GM19395 (cell line): ENCODE data around the gene SH3BP5.
"Not testable (repeated sequence)": the region's sequence is repeated elsewhere in the genome, so short reads cannot be mapped to it uniquely, and the experiment has no call there.

Source experiments
- ATAC-seq: cut with Tn5 transposase; IDR thresholded peaks from one replicate; pipeline ENCODE4 v1.9.1; 2021; ENCODE audit warnings: mild to moderate bottlenecking, moderate library complexity; ENCODE audit not compliant: unreplicated experiment

Gene SH3BP5, protein sequence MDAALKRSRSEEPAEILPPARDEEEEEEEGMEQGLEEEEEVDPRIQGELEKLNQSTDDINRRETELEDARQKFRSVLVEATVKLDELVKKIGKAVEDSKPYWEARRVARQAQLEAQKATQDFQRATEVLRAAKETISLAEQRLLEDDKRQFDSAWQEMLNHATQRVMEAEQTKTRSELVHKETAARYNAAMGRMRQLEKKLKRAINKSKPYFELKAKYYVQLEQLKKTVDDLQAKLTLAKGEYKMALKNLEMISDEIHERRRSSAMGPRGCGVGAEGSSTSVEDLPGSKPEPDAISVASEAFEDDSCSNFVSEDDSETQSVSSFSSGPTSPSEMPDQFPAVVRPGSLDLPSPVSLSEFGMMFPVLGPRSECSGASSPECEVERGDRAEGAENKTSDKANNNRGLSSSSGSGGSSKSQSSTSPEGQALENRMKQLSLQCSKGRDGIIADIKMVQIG

DNA sequence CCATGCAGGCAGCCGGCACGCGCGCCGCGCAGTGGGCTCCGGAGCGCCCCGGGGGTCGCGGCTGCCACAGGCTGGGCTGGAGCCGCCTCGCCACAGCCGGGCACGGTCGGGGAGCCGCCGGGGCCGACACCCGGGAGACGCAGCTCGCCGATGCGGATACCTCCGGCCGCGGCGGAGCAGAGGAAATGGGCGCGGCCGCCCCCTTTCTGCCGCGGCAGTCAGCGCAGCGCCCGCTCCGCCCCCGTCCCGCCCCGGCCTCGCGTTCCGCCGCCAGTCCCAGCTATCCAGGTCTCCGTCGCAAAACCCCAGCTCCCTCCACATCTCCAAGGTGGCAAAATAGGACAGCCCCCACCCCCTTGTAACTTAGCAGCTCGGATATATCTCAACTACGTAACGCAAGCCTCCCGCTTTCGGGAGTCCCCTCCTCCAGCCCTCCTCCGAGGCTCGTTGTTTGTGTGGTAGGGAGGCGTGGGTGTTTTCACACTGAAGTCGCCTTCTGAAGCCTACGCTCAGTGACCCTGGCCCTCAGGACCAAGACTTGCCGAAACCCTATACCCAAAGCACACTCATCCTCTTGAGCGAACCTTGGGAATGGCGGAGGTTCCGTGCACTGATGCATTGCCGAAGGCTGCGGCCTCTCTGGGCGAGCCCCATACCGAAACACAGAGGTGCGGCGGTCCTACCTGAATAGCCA lies at the start of gene SH3BP5:
Gene SH3BP5, minus strand, starts transcription at position 182 of the 694 bp plus-strand sequence. Its CDS starts 178 bp downstream, at position 4.
- ATAC-seq = peak; percentile 75

DNA sequence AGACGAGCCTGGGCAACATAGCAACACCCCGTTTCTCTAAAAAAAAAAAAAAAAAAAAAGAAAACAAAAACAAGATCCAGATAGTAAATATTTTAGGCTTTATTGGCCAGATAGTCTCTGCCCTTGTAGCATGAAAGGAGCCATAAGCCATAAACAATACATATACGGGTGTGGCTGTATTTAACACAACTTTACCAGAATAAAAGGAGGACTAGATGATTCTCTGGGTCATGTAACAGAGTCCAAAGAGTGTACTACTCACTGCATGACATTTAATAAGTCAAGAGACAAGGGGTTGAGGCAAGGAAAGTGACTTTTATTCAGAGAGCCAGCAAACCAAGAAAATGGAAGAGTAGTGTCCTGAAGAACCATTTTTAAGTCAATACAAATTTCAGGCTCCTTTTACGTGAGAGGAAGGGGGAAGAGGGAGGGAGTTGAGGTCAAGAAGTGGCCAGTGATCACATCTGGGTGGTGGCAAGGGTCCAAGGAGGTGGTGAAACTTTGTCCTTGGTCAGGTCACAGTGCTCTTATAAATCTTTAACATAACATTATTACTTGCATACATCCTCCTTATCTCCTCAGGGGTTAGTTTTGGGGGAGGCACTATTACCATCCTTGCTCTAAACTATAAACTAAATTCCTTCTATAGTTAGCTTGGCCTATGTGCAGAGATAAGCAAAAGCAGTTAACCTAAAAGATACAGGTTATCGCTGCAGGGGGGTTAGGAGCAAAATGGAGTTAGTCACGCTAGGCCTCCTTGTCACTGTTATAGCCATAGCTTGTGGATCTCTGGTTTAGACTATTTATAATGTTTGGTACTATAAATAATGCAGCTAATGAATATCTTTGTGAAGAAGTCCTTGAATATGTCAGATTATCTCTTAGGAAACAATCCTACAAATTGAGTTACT lies 48.8 kb upstream of the SH3BP5 start:
- no peak for ATAC-seq

DNA sequence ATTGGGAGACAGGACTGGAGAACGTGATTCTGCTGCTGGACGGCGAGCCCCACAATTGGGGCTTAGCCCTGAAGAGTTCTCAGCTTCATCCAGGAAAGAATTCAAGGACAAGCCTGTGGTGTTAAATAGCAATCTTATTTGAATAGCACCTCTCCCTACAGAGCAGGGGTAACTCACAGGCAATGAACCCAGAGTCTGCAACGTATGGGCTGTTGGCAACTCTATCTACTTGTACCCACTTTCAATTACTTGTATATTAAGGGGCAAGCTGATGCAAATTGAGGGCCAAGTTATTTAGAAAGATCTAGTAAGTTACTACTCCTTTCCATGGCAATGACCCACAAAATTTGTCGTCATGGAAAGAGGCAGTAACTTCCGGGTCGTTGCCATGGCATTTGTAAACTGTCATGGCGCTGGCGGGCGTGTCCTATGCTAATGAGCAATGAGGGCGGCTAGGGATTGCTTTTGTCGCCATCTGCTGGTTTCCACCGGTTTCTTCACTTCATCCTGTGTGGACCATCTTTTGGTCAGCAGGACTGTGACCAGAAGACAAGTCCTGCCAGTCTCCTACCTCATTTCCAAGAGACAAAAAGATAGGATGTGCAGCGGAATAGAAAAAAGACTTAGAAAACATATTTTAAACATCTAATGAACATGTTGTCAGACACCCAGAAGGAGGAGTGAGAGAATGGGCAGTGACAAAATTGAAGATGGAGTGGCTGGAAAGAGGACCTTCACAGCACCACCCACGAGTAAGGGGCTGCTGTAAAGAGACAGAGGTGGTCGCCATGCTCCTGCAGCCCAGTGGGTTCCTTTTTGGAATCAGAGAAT lies 45.8 kb upstream of the SH3BP5 start:
- peak; percentile 96 for ATAC-seq

DNA sequence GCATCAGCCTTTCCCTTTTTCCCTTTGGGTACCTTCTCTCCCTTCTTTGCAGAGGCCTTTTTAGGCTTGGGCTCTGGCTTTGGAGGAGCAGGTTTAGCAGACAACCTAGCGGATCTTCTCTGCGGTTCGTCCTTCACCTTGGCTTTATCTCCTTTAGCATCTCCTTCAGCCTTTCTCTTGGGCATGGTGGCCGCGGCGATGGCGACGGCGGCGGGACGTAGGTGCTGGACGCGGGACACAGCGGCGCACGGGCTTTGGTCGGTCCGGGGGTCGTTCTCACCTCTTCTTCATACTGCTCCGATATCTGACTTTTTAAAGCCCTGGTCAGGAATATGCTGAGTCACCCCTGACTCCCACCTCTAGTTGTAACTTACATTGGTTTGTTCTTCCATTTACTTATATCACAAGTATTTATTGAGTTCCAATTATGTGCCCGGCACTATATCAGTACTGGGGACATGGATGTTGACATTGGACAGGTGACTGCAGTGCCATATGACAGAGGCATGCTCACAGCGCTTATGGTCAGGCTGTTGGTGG lies 43.1 kb upstream of the SH3BP5 start:
- no peak for ATAC-seq

DNA sequence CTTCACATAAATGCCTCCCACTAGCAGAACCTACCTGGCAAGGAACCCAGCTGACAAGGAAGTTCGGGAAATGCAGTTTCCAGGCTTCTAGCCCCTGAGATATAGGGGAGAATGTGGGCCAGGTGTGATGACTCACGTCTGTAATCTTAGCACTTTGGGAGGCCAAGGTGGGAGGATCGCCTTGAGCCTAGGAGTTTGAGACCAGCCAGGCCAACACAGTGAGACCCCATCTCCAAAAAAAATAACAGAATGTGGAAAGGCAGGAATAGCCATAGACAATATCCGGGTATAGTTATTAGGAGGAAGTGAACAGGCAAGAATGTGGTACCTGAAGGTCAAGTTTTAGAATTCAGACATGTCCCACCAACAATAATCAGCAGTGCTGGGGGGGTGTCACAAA lies 40.5 kb upstream of the SH3BP5 start:
- ATAC-seq = no peak

DNA sequence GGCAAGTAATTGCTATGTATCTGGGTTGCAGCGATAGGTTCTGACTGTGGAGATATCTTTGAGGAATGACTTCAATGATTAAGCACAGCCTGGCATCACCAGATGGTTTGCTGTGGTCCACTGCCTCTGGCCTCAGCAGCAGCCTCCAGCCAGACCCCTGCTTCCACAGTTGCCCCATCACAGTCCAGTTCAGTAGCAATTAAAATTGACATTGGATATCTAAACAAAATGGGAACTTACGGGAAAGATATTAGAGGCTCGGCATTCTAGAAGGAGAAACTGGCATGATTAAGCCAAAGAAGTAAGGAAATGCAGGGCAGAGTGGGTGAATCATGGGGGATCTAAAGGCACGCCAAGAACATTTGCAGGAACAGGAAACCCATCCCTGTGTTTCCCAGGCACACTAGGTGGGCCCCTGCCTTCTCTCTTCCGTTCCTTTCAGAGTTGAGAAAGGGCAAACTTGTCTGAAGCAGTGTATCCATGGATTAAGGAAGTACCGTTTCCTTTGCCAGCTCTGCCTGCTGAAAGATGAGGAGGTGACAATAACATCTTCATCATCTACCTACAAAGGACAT lies 36.3 kb upstream of the SH3BP5 start:
- no peak for ATAC-seq

DNA sequence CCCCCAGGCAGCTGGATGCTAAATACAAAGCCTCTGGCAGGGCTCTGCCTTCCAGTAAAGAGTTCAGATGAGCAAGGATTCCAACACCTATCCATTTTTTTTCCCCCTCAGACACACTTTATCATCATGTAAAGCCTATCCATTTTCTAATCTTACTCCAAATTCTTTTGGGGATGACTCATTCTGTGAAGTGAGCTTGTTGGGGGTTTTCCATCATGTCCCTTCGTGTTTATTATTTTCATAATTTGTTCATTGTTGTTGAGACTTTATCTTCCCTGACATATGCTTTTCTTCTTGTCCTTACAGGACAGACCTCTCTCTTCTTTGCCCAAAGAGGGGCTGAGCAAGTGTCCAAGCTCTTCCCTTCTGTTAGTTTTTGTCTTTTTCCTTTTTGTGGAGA lies 34.7 kb upstream of the SH3BP5 start:
- no peak for ATAC-seq

DNA sequence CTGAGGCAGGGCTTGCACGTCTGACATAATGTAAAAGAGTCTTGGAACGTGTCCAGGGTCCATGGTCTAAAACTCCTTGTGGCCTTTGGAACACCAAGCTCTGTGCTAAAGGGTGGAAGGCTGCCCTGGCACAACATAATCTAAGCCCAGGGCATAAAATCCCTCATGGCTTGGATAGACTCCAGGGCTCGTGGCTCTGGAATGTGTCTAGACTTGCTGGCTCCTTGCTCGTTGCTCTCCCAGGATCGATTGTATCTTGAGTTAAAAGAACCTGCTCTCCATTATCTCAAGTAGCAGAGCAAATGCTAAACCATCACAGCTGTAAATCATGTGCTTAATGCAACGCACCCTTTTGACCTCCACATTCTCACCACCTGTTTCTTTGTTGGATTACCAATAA lies 31.7 kb upstream of the SH3BP5 start:
- ATAC-seq = not testable (repeated sequence)

DNA sequence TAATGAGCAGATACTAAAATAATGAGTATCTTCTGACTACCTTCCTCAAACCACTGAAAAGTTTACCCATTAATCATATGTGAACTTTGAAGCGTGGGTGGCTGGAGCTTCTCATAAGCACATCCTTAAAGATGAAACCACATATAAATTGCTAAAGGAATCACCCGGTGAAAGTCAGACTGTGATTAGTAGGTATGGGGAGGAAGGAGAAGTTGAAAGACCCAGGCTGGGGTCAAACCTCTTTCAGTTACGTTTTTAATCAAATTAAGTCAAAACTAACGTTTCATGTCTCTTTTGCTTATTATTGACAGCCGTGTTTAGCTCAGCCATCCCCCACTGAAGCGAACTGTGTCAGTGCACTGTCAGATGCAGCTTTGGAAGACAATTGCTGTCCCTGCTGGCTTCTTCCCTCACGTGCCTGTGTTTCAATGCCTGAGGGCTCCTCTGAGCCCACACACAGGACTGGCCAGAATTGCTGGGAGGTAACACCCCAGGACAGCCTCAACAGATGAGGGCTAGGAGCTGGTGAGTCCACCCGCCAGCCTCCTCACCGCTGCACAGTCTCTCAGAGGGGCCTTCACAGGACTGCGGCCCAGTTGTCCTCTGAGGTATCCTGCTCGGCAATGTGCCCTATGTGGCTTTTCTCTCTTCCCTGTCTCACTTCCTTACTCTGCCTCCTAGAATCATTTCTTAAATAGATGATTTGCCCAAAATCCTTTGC lies 29.3 kb upstream of the SH3BP5 start:
- peak; percentile 81 for ATAC-seq

DNA sequence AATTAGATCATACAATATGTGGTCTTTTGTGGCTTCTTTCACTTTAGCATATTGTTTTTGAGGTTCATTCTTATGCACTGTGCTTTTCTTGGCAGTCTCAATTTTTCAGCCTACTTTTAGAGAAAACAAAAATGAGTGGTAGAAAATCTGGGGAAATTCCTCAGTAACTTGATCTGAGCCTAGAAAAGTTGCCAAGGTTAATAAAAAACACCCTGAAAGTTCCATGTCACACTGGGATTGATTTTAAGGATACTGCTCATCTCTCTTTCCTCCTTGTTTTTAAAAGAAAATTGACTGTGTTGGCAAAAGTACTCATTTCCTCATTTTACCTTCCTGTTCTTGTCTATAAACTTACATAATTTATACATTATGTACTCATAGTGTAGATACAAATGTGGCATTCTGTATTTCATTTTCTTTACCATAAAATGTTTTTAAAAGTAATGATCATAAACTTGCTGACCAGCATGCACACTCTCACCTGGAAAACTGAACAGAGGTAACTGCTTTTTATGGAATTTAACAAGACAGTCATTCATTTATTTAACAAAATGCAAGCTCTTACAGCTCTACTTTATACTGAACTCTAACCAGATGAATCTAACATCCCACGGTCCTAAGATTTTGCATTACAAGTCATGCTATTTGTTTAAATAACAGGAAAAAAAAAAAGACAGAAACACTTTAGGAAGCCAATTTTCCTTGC lies 28.6 kb upstream of the SH3BP5 start:
- ATAC-seq = no peak

DNA sequence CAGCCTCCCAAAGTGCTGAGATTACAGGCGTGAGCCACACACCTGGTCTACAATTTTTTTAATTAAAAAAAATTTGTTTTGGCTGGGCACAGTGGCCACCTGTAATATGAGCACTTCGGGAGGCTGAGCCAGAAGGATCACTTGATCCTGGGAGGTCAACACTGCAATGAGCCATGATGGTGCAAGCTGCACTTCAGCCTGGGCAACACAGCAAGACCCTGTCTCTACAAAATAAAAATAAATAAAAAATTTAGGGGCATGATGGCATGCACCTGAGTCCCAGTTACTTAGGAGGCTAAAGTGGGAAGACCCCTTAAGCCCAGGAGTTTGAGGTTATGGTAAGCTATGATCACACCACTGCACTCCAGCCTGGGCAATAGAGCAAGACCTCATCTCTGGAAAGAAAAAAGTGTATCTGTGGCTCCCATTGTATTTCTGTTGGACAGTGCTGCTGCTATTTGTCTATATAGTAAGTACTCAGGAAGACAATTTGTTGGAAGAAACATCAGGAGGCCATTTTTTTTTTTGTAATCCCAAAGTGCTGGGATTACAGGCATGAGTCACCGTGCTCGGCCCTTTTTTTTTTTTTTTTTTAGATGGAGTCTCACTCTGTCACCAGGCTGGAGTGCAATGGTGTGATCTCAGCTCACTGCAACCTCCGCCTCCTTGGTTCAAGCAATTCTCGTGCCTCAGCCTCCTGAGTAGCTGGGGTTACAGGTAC lies 27.5 kb upstream of the SH3BP5 start:
- ATAC-seq = no peak

DNA sequence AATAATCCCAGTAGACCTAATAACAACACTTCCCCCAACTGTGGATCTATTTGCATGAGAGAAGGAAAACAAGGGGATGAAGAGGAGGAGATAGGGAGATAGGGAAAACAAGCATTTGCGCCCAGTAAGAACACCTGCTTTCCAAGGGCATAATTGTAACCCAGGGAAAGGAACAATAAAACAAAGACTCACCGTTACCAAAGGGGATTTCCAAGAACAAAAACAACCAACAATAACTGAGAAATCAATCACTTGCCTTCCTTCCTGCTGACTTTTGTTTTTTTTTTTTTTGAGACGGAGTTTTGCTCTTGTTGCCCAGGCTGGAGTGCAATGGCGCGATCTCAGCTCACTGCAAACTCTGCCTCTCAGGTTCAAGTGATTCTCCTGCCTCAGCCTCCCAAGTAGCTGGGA lies 24.3 kb upstream of the SH3BP5 start:
- not testable (repeated sequence) for ATAC-seq

DNA sequence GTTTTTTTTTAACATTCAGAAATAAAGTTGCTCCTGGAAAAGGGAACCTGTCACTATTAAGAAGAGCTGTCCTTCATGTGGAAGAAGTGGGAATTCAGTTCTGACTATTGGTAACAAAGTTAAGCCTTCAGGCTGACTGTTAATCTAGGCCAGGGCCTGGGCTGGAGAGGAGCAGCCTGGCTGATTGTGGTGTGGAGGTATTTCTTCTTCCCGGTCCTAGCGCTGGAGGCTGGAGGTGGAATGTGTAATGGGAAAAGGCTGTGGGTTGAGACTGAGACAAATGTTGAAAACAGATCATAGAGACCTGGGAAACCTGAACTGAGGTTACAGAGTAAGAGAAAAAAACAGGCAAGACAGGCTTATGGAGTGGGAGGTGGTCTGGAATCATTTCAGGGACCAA lies 23.8 kb upstream of the SH3BP5 start:
- no peak for ATAC-seq

DNA sequence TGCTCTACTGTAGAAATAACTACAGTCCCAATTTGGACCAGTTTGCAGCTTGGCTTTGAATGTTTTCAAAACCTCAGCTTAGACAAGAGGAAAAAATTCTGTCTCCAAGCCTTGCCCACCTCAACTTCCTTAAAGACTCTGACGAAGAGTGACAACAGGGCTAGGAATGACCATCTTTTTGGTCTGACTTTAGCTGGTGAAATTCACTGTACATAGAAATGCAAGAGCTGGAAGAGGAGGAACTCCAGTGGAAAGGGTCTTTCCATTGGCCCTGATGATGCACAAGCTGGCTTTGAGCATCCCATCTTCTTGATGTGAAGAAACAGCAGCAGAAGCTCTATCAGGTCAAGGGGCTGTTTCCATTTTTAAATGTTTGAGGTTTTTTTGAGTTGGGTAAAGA lies 22.7 kb upstream of the SH3BP5 start:
- ATAC-seq = no peak

DNA sequence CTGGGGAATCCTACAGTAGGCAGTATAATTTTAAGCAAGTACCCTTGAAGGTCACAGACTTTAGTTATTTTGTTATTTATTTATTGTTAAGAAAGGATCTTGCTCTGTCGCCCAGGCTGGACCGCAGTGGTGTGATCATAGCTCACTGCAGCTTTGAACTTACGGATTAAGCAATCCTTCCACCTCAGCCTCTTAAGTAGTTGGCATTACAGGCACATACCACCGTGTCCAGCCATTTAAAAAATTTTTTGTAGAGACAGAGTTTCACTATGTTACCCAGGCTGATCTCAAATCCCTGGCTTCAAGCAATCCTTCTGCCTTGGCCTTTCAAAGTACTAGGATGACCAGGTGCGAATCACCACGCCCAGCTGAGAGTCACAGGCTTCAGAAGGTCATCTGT lies 22.1 kb upstream of the SH3BP5 start:
- ATAC-seq = no peak

DNA sequence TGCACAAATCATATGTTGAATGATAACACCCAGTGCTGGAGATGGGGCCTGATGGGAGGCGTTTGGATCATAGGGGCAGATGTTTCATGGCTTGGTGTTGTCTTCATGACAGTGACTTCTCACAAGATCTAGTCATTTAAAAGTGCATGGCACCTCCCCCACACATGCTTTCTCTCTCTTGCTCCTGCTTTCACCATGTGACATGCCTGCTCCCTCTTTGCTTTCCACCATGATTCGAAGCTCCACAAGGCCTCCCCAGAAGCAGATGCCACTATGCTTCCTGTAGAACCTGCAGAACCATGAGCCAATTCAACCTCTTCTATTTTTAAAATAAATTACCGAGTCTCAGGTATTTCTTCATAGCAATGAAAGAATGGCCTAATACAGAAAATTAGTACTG lies 17.8 kb upstream of the SH3BP5 start:
- ATAC-seq = no peak

DNA sequence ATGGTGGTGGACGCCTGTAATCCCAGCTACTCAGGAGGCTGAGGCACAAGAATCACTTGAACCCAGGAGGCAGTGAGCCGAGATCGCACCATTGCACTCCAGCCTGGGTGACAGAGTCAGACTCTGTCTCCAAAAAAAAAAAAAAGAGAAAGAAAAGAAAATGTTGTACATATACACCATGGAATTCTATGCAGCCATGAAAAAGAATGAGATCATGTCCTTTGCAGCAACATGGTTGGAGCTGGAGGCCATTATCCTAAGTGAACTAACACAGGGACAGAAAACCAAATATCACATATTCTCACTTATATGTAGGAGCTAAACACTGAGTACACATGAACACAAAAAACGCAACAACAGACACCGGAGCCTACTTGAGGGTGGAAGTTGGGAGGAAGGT lies 17.1 kb upstream of the SH3BP5 start:
- ATAC-seq = not testable (repeated sequence)

DNA sequence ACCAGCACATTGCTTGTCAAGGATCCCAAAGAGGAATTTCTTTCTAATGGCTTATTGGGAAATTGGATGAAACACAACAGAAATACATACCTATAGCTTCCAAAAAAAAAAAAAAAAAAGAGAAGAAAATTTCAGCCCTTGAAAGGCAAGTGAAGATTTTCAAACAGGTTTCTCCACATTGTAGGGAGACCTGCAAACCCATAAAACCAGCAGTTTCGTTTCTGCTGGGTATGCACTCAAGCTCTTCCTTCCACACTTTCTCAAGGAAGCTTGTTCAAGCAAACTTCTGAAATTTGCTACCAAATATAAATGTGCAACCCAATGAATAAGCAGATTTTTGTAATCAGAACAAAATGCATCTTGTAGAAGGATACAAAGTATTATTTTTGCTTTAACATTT lies 15.9 kb upstream of the SH3BP5 start:
- no peak for ATAC-seq
